ENCODE results near the gene DHX16. TPM values are rescaled to one million over a fixed set of nuclear protein-coding genes. Genes with fewer than 3 reads are reported as not detected.
A peak's percentile ranks its signal among the peaks of the same experiment; 100 is the strongest.

The DHX16 gene
- total and polyA plus RNA-seq, 2 of the 8 experiments (the other 6 are each of a cell fraction or from before 2014, with no cell fraction given): 27.4 to 44.4 TPM

DNA sequence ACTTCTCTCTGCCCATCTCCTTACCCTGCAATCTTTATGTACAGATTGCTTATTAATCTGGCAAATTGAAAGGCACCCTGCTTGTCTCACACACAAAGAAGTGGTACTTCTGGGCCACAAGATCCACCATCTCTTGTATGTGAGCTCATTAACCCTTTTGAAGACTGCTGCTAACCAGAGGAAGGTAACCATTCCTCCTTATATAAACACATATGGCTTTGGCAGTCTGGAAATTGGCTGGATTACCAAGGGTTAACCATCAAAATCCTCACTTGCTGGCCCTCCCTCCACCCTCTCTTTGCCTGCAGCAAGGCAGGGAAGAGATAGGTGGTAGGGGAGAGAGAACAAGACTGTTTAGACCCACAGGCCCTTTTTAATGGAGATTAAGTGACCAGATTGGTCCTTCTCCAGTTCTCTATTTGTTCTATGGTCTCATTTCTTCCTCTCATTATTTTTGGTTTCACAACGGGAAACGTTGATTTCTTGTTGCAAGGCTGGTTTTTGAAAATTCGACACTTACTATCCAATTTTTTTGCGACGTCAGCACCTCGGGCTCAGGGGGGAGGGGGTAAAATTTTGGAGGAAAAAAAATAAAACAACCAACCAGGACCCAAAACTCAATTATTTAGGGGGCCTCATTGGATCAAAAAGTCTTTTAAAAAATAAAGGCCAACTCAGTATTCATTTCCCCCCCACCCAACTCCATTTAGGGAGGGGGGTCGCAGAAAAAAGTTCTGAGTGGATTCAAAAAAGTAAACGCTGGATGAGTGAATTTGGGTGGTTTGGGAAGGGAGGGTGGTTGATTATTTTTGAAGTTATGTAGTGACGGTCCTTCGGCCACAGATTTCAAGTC is 56.6 kb downstream of the DHX16 start:
- Histone ChIP-seq H3K14ac (ENCODE audit: insufficient read length) (no peak overlapping the region), H3K4me2 (ENCODE audit: insufficient read depth in 1 of 2, low read depth in 2 of 2, low read length in 2 of 2) (peak overlapping the region; percentile 96 to 98), H4K91ac (replicated peaks; ENCODE audit: insufficient read length, low read length) (peak overlapping the region; percentile 38), H3K9ac (replicated peaks in 1 of 4; ENCODE audit: extremely low read depth in 1 of 4, low read depth in 3 of 4, low read length in 3 of 4) (peak overlapping the region; percentile 99 to 100 (median 100)), H4K5ac (ENCODE audit: insufficient read length, low read depth, low read length) (peak overlapping the region; percentile 86), H3K18ac (ENCODE audit: extremely low read depth, low read length) (peak overlapping the region; percentile 36; the same call in 1 of the 2 replicates), H3K4me3 (ENCODE audit: extremely low read depth in 1 of 4, insufficient read depth in 2 of 4, low read depth in 3 of 4, low read length in 4 of 4) (peak overlapping the region; percentile 90 to 97 (median 96)), H2AFZ (ENCODE audit: low read length) (no peak overlapping the region), H2AK5ac (ENCODE audit: low read depth, low read length) (peak overlapping the region; percentile 89; the same call in 1 of the 2 replicates), H3K4ac (replicated peaks; ENCODE audit: insufficient read length, low read depth, low read length) (peak overlapping the region; percentile 70), H3K23ac (ENCODE audit: insufficient read length) (no peak overlapping the region), H2BK120ac (replicated peaks; ENCODE audit: low read depth, low read length) (no peak overlapping the region), H4K8ac (ENCODE audit: extremely low read depth, insufficient read depth, low read length) (peak overlapping the region; percentile 97; the same call in 1 of the 2 replicates), H3K79me2 (ENCODE audit: control insufficient read depth in 1 of 2, insufficient read depth in 2 of 2, low read length in 2 of 2) (peaks cover 4 to 63% of the 10 kb centered on the region in 2 experiments; a peak in 3 of 4 replicates), H3K23me2 (ENCODE audit: low read depth, low read length) (peaks cover 14% of the 10 kb centered on the region), H2BK20ac (ENCODE audit: low read length) (no peak overlapping the region), H2BK15ac (ENCODE audit: low read length) (no peak overlapping the region), H3K27me3 (replicated peaks in 1 of 4; ENCODE audit: control insufficient read depth in 3 of 4, extremely low read depth in 1 of 4, insufficient read depth in 3 of 4, low read length in 3 of 4) (no peaks in the 10 kb centered on the region), H3K9me3 (ENCODE audit: insufficient read depth in 2 of 2, low read depth in 1 of 2, low read length in 1 of 2) (no peaks in the 10 kb centered on the region), H3K56ac (replicated peaks; ENCODE audit: insufficient read length, low read depth, low read length) (peak overlapping the region; percentile 57), H3K79me1 (ENCODE audit: low read depth, low read length) (peaks cover 7% of the 10 kb centered on the region; the same call in 1 of the 2 replicates), H3K27ac (ENCODE audit: low read depth, low read length) (peak overlapping the region; percentile 98), H3K36me3 (ENCODE audit: control insufficient read depth in 2 of 4, insufficient read depth in 4 of 4, low read length in 3 of 4) (peaks cover 6 to 41% (median 17%) of the 10 kb centered on the region in 4 experiments), H4K20me1 (replicated peaks in 1 of 2; ENCODE audit: control insufficient read depth in 1 of 2, insufficient read depth in 2 of 2, low read length in 2 of 2) (peaks cover 1 to 4% of the 10 kb centered on the region in 2 experiments), H2BK12ac (ENCODE audit: low read depth, low read length) (peak overlapping the region; percentile 71; the same call in 1 of the 2 replicates), H2BK5ac (ENCODE audit: low read depth, low read length) (peak overlapping the region; percentile 89), H3K4me1 (replicated peaks in 1 of 4; ENCODE audit: control insufficient read depth in 3 of 4, insufficient read depth in 4 of 4, low read length in 3 of 4) (peaks cover 0 to 6% (median 4%) of the 10 kb centered on the region in 4 experiments; a peak in 4 of 7 replicates)
- WGBS, 2 experiments (ENCODE audit: extremely low coverage in 1 of 2, insufficient coverage in 1 of 2, insufficient read length in 1 of 2, insufficient replicate concordance in 2 of 2, low coverage in 1 of 2, low lambda C conversion rate in 2 of 2, missing lambda C conversion rate in 1 of 2): 3 to 100% methylated on average over 1 to 10 of the region's 10 CpGs
- no peak for FAIRE-seq
- CTCF ChIA-PET (ENCODE audit: partially characterized antibody): interaction anchor here (1.7 kb wide), 1 partner anchor 15 kb away, joined by 4 read pairs; no protein-coding TSS in a partner anchor
- DNase-seq (ENCODE audit: low read depth in 1 of 2, low spot score in 2 of 2): no peak
- POLR2A ChIA-PET (ENCODE audit: partially characterized antibody): interaction anchor here (0.7 to 4.8 kb wide), 36 partner anchors 8 to 515 kb away, joined by 3 to 443 read pairs (median 6); partner anchors contain the start of genes ABCF1, ATAT1, C6orf136 and DHX16
- TF ChIP-seq YY1 (IDR thresholded peaks at IDR 0.05; ENCODE audit: low read depth, low read length): no peak
- TF ChIP-seq, protein P1, sequence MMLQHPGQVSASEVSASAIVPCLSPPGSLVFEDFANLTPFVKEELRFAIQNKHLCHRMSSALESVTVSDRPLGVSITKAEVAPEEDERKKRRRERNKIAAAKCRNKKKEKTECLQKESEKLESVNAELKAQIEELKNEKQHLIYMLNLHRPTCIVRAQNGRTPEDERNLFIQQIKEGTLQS (IDR thresholded peaks at IDR 0.05; ENCODE audit: insufficient read depth, low read depth, low read length): no peak
- no peak for TF ChIP-seq ASH2L (IDR thresholded peaks at IDR 0.05; ENCODE audit: low read length)
- TF ChIP-seq POLR2AphosphoS5 (IDR thresholded peaks at IDR 0.05; ENCODE audit: low read depth, low read length): peak; percentile 94
- TF ChIP-seq RXRA (IDR thresholded peaks at IDR 0.05; ENCODE audit: insufficient read depth, low read depth, low read length): no peak
- TF ChIP-seq CHD1 (IDR thresholded peaks at IDR 0.05; ENCODE audit: low read depth, low read length): peak; percentile 63
- TF ChIP-seq, protein P2, sequence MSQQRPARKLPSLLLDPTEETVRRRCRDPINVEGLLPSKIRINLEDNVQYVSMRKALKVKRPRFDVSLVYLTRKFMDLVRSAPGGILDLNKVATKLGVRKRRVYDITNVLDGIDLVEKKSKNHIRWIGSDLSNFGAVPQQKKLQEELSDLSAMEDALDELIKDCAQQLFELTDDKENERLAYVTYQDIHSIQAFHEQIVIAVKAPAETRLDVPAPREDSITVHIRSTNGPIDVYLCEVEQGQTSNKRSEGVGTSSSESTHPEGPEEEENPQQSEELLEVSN (IDR thresholded peaks at IDR 0.05): no peak
- no peak for TF ChIP-seq ZNF274 (IDR thresholded peaks at IDR 0.05; ENCODE audit: borderline replicate concordance, extremely low read depth, low read length)
- TF ChIP-seq EZH2 (IDR thresholded peaks at IDR 0.05; ENCODE audit: low read depth, low read length, severe bottlenecking): no peak

All from H1 (cell line).